Activated effector memory CD4-positive, alpha-beta T cell treated with anti-CD3 and anti-CD28 coated beads, Interleukin-2, amount 50 U/mL, for 16 hours (primary cell): Measurements from ENCODE around the gene OR2F2.

Source experiments
- DNase-seq: peaks from one replicate; pipeline ENCODE4 v3.0.0-alpha.2; 2020

Gene OR2F2

DNA sequence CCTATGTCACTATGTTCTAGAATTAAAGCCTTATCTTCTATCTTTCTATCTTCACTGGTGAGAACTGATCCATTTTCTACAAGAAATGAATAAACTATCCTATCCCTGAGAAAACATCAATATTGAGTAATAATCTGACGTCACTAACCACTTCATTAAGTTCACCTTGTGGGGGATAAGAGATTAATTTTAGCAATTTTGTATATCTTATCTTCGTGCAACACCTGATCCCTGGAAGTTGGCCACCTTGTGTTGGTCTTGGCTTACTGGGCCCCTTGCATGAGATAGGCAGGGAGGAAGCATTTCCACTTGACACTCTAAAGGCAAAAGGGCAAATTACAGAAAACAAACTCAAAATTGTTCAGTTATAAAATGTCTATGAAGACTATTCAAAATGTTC, 45.0 kb downstream of the OR2F2 start:
- no peak for DNase-seq

DNA sequence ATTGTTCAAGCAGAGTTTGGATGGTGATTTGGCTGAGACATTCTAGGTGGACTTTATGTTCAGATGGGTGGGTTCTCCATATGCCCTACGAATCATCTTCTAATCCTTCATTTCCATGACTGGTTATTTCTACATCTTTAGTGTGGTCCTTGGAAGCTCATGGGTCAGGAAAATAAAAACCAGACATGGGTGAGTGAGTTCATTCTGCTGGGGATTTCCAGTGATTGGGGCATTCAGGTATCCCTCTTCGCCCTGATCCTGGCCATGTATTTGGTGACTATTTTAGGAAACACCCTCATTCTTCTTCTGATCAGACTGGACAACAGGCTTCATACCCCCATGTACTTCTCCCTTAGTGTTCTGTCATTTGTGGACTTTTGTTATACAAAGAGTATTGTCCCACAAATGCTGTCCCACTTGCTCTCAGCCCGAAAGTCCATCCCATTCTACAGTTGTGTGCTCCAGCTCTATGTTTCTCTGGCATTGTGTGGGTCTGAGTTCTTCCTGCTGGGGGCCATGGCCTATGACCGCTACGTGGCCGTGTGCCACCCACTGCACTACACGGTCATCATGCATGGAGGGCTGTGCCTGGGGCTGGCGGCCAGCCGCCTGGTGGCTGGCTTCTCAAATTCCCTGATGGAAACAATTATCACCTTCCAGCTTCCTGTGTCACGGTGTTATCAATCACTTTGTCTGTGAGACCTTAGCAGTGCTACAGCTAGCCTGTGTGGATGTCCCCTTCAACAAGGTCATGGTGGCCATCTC, 45.9 kb downstream of the OR2F2 start:
- DNase-seq, result no peak

GRCh38 chr7:143983960-143984359, 48.9 kb downstream of the OR2F2 start:
- DNase-seq, result no peak
